GM12864 (cell line): ENCODE data around the gene SULT2B1.
"Not testable (repeated sequence)": the region's sequence is repeated elsewhere in the genome, so short reads cannot be mapped to it uniquely, and the experiment has no call there.

Source experiments
- DNase-seq: peaks from one replicate; pipeline ENCODE4 v3.0.0-alpha.2; 2011; ENCODE audit warnings: low read depth
- H3K4me3 ChIP-seq: 2 replicates; pipeline ENCODE4 v1.5.1; 2011; ENCODE audit warnings: mild to moderate bottlenecking, low read depth, low read length, control low read depth
- TF ChIP-seq, protein P1 (sequence below): IDR thresholded peaks from 2 replicates; pipeline ENCODE4 v1.5.1; 2011; ENCODE audit warnings: low read depth, mild to moderate bottlenecking, moderate library complexity, low read length, control low read depth, inconsistent platforms; ENCODE audit errors: missing control alignments

The SULT2B1 gene

DNA sequence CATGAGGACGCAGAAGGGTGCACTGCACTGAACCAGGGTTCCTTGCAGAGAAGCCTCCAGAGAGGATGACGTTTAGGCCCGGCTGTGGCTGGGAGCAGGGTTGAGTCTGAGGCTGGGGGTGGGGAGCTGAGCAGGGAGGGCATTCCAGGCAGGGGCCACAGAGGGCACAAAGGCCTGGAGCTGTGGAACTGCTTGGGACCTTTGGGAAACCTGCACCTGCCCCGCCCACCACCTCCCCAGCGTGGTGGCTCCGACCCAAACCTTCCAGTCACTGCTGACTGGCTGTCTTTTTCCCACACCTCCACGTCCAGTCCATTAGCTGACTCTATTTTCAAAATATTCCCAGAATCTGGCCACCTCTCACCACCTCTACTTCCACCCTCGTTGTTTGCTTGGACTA, 35.4 kb upstream of the SULT2B1 start:
- no peak overlapping the region for H3K4me3 ChIP-seq
- TF ChIP-seq, protein P1, sequence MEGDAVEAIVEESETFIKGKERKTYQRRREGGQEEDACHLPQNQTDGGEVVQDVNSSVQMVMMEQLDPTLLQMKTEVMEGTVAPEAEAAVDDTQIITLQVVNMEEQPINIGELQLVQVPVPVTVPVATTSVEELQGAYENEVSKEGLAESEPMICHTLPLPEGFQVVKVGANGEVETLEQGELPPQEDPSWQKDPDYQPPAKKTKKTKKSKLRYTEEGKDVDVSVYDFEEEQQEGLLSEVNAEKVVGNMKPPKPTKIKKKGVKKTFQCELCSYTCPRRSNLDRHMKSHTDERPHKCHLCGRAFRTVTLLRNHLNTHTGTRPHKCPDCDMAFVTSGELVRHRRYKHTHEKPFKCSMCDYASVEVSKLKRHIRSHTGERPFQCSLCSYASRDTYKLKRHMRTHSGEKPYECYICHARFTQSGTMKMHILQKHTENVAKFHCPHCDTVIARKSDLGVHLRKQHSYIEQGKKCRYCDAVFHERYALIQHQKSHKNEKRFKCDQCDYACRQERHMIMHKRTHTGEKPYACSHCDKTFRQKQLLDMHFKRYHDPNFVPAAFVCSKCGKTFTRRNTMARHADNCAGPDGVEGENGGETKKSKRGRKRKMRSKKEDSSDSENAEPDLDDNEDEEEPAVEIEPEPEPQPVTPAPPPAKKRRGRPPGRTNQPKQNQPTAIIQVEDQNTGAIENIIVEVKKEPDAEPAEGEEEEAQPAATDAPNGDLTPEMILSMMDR, result no peak
- no peak for DNase-seq

DNA sequence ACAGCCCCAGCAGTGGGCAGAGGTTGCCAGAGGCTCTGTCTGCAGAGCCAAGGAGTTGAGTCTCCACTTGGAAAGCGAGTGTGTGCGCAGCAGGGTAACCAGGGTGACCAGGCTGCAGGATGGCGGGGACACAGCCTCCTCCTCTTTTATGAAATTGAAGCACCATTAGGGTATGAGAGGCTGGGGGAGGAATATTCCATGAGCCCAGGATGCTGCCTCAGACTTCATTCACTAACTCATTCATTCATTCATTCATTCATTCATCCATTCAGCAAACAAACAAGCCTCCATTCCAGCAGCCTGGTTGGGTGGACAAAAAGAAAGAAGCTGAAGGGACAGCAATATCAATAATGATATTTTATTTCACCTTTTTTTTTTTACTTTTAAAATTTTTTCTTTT, 33.8 kb upstream of the SULT2B1 start:
- no peak for DNase-seq
- TF ChIP-seq, protein P1, result no peak
- no peak overlapping the region for H3K4me3 ChIP-seq

DNA sequence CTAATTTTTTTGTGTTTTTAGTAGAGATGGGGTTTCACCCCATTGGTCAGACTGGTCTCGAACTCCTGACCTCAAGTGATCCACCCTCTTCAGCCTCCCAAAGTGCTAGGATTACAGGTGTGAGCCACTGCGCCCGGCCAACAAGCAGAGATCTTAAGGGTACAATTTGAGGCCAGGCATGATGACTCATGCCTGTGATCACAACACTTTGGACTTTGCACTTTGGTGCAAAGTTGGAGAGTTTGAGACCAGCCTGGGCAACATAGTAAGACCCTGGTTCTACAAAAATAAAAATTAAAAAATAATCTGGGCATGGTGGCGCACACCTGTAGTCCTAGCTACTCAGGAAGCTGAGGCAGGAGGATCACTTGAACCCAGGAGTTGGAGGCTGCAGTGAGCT, 32.5 kb upstream of the SULT2B1 start:
- not testable (repeated sequence) for H3K4me3 ChIP-seq, DNase-seq

DNA sequence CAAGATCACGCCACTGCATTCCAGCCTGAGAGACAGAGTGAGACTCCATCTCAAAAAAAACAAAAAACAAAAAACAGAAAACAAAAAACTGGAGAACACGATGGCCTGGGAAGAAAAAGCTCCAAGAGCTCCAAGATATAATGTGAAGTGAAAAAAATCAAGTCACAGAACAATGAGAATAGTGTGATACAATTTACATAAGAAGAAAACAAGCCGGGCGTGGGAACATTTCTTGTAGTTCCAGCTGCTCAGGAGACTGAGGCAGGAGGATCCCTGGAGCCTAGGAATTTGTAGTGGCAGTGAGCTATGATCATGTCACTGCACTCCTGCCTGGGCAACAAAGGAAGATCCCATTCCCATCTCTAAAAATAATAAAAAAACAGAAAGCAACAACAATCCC, 31.8 kb upstream of the SULT2B1 start:
- TF ChIP-seq, protein P1, result no peak
- DNase-seq, result no peak

DNA sequence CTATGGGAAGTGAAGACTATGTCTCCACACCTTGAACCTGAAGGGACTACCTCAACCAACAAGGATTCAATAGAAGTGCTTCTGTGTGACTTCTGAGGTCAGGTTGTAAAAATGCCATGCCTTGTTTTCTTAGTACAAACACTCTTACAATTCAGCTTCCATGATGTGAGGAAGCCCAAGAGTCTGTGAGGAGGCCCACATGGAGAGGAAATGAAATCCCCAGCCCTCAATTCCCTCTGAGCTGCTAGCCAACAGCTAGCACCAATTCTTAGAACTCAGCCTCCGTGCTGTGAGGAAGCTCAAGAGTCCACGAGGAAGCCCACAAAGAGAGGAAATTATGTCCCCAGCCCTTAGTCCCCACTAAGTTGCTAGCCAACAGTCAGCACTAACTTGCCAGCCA, 27.8 kb upstream of the SULT2B1 start:
- H3K4me3 ChIP-seq, result no peak overlapping the region
- TF ChIP-seq, protein P1, result no peak
- no peak for DNase-seq

More for the DNA sequence above, 31.8 kb upstream of the SULT2B1 start:
- no peak overlapping the region for H3K4me3 ChIP-seq

DNA sequence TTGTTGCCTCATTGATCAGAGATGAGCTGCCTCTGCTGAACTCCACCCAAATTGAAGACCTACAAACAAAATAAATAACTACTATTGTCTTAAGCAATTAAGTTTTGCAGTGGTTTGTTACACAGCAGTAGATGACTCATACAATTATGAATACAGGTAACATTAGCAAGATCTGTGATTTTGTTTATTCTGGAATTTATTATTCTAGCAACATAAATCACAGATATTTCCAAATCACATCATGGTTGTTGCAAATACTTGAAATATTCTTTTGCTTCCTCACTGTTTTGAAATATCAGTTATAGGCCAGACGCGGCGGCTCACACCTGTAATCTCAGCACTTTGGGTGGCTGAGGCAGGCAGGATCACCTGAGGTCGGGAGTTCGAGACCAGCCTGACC, 27.2 kb upstream of the SULT2B1 start:
- TF ChIP-seq, protein P1, result no peak
- no peak for DNase-seq
- H3K4me3 ChIP-seq, result no peak overlapping the region

DNA sequence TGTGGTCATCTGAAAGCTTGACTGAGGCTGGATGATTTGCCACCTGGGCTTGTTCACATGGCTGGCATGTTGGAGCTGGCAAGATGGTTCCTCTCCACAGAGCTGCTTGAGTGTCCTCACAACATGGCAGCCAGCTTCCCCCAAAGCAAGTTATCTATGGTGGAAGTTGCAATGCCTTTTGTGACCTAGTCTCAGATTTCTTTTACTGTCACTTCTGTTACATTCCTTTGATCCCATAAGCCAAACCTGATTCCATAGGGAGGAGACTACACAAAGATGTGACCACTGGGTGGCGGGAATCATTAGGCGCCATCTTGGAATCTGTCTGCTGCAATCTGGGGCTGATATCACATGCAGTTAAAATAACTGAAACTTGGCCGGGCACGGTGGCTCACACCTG, 22.8 kb upstream of the SULT2B1 start:
- no peak overlapping the region for H3K4me3 ChIP-seq

More for the DNA sequence above, 22.8 kb upstream of the SULT2B1 start:
- no peak for DNase-seq
- TF ChIP-seq, protein P1, result no peak
